K562 (cell line): ENCODE measurements around the gene FZD4. TPM values are rescaled to one million over a fixed set of nuclear protein-coding genes. Genes with fewer than 3 reads are reported as not detected.
"Not testable (repeated sequence)": the region's sequence is repeated elsewhere in the genome, so short reads cannot be mapped to it uniquely, and the experiment has no call there.

ENCODE experiments used
- ATAC-seq: fragments of 200-7000 bp; cut with Tn5 transposase; 3 replicates; pipeline ENCODE4 v1.9.1; 2020; ENCODE audit warnings: moderate library complexity
- BruUV-seq: library from RNA; stranded (reverse); fragments of 400-500 nt; replicated peaks from 2 replicates; lab custom pipeline; 2021; lab: Mats Ljungman, UMichigan
- CTCF ChIA-PET: fragments of 300-600 bp; formaldehyde crosslinking; extraction: SDS; loops from one replicate; lab custom pipeline; 2021; ENCODE audit warnings: low intra/inter-chr PET ratio; lab: Yijun Ruan, JAX
- POLR2A ChIA-PET: fragments of 300-600, 350-650 bp; sonication (Branson Sonifier 250); formaldehyde crosslinking; extraction: SDS; loops from one replicate; lab custom pipeline; 2021; ENCODE audit warnings: antibody characterized with exemption, inconsistent platforms; lab: Yijun Ruan, JAX
- DNase-seq, 4 experiments: peaks; one replicate each; pipeline versions ENCODE4 v3.0.0 to v3.0.0-alpha.2; 2011 to 2018; ENCODE audit warnings: low spot score in 3 of 4, mixed read lengths in 3 of 4; ENCODE audit errors: extremely low read depth in 1 of 4
- FAIRE-seq: peaks from 2 replicates; lab custom pipeline; 2011; peaks lifted over from hg19 to GRCh38; lab: Jason Lieb, UNC
- H2AFZ ChIP-seq: 2 replicates; pipeline ENCODE4 v1.6.0; 2011; ENCODE audit warnings: low read depth, low read length, control low read depth, inconsistent platforms
- H3K27ac ChIP-seq: fragments of 200-600 bp; 3 replicates; pipeline ENCODE4 v1.8.0; 2011; ENCODE audit warnings: low read depth, mild to moderate bottlenecking, control low read depth, inconsistent platforms, low read length, moderate library complexity, mixed read lengths; ENCODE audit errors: extremely low read depth
- H3K27me3 ChIP-seq, 2 experiments: fragments of 300-600 bp in 1 of 2; 2 replicates in 1 of 2; 3 replicates in 1 of 2; pipeline versions ENCODE4 v1.6.0 to v1.8.0; 2011; ENCODE audit warnings: inconsistent platforms in 2 of 2, low read length in 2 of 2, mild to moderate bottlenecking in 1 of 2, mixed read lengths in 1 of 2, moderate library complexity in 1 of 2; ENCODE audit not compliant: control insufficient read depth in 2 of 2, insufficient read depth in 2 of 2
- H3K36me3 ChIP-seq: fragments of 300-600 bp; 3 replicates; pipeline ENCODE4 v1.8.0; 2011; ENCODE audit warnings: mild to moderate bottlenecking, low read length, inconsistent platforms; ENCODE audit not compliant: control insufficient read depth, insufficient read depth
- H3K4me1 ChIP-seq, 2 experiments: fragments of 200-600 bp in 1 of 2; replicated peaks in 1 of 2; 2 replicates in 1 of 2; 3 replicates in 1 of 2; pipeline versions ENCODE4 v1.5.1 to v1.8.0; 2011; ENCODE audit warnings: inconsistent platforms in 2 of 2, low read length in 2 of 2, mild to moderate bottlenecking in 1 of 2, mixed read lengths in 1 of 2, moderate library complexity in 1 of 2; ENCODE audit not compliant: control insufficient read depth in 2 of 2, insufficient read depth in 2 of 2
- H3K4me2 ChIP-seq: 2 replicates; pipeline ENCODE4 v1.6.1; 2011; ENCODE audit warnings: low read length, control low read depth, inconsistent platforms, mixed read lengths; ENCODE audit not compliant: insufficient read depth
- H3K4me3 ChIP-seq: fragments of 200-600 bp; sonication (generic), shearing (Covaris generic); 2 replicates; pipeline ENCODE4 v1.5.1; 2016; ENCODE audit warnings: control low read depth, inconsistent platforms
- H3K79me2 ChIP-seq: fragments of 200-600 bp; 3 replicates; pipeline ENCODE4 v1.8.0; 2011; ENCODE audit warnings: low read length, inconsistent platforms; ENCODE audit not compliant: control insufficient read depth, insufficient read depth
- H3K9ac ChIP-seq, 2 experiments: 2 replicates each; pipeline versions ENCODE4 v1.6.0 to v1.6.1; 2011; ENCODE audit warnings: low read depth in 2 of 2, low read length in 2 of 2, control low read depth in 1 of 2, inconsistent platforms in 1 of 2, mild to moderate bottlenecking in 1 of 2, mixed read lengths in 1 of 2; ENCODE audit not compliant: insufficient read depth in 1 of 2
- H3K9me1 ChIP-seq: one replicate; pipeline ENCODE4 v1.6.0; 2011; ENCODE audit warnings: inconsistent platforms, mild to moderate bottlenecking, low read length, moderate library complexity; ENCODE audit not compliant: control insufficient read depth, insufficient read depth
- H3K9me3 ChIP-seq: replicated peaks from 2 replicates; pipeline ENCODE4 v1.5.1; 2011; ENCODE audit warnings: low read depth, low read length, inconsistent platforms; ENCODE audit not compliant: control insufficient read depth, insufficient read depth
- H4K20me1 ChIP-seq: replicated peaks from 2 replicates; pipeline ENCODE4 v1.6.1; 2011; ENCODE audit warnings: low read length, inconsistent platforms, mixed read lengths; ENCODE audit not compliant: control insufficient read depth, insufficient read depth
- ZNF12 ChIP-seq: sonication (generic); formaldehyde crosslinking; IDR thresholded peaks from 2 replicates; pipeline ENCODE4 v1.4.0; 2020; ENCODE audit warnings: mild to moderate bottlenecking, missing genetic modification reagents
- WGBS: fragments of 100-300 bp; shearing (Covaris generic); methylation state at CpG from one replicate; pipeline ENCODE4 v1.1.6; 2016; ENCODE audit warnings: low coverage, mixed read lengths; ENCODE audit not compliant: insufficient coverage; ENCODE audit errors: missing lambda C conversion rate; 5-methylcytosine and 5-hydroxymethylcytosine counted together
- in situ Hi-C: fragments of 300-500 bp; cut with MboI; formaldehyde crosslinking; loops from 4 replicates; pipeline ENCODE4 v1.15.0; 2018; ENCODE audit warnings: inconsistent platforms, mixed read lengths
- intact Hi-C: fragments of 100-400 bp; cut with micrococcal nuclease; formaldehyde crosslinking; loops from 2 replicates; pipeline ENCODE4 v1.14.2; 2022
- polyA plus RNA-seq, 8 experiments: library from polyadenylated mRNA; depleted of rRNA in 4 of 8; stranded (reverse) in 5 of 8; unstranded in 3 of 8; fragments of >200 nt; fragmentation: Nextera tagmentation in 2 of 8; fragmentation: Illumina TruSeq in 1 of 8; extraction: Ambion mirVana in 2 of 8; extraction: Trizol in 1 of 8; gene quantifications; 2 replicates each; pipeline versions ENCODE4 v1.2.1 to v1.2.3, GENCODE V29; 2011 to 2014; ENCODE audit warnings: inconsistent platforms in 1 of 8, missing spikeins in 1 of 8
- total RNA-seq, 7 experiments: library from RNA; depleted of rRNA in 6 of 7; stranded (reverse); fragments of >200 nt in 6 of 7; fragmentation: Illumina TruSeq in 2 of 7; extraction: Trizol in 2 of 7; gene quantifications; 2 replicates each; pipeline versions ENCODE4 v1.2.1 to v1.2.3, GENCODE V29; 2011 to 2021; ENCODE audit warnings: low replicate concordance in 1 of 7
- TF ChIP-seq, protein P1 (sequence below): fragments of 250-450 bp; sonication (Bioruptor Pico); IDR thresholded peaks from 2 replicates; pipeline ENCODE4 v1.4.0; 2020

The FZD4 gene
- total and polyA plus RNA-seq, 9 of the 15 experiments (the other 6 are each of a cell fraction or from before 2014, with no cell fraction given), result 1.2 to 7.9 (median 5.8) TPM

GRCh38 chr11:86947541-86947940 lies 7.7 kb downstream of the FZD4 start (continued):
- TF ChIP-seq, protein P1, sequence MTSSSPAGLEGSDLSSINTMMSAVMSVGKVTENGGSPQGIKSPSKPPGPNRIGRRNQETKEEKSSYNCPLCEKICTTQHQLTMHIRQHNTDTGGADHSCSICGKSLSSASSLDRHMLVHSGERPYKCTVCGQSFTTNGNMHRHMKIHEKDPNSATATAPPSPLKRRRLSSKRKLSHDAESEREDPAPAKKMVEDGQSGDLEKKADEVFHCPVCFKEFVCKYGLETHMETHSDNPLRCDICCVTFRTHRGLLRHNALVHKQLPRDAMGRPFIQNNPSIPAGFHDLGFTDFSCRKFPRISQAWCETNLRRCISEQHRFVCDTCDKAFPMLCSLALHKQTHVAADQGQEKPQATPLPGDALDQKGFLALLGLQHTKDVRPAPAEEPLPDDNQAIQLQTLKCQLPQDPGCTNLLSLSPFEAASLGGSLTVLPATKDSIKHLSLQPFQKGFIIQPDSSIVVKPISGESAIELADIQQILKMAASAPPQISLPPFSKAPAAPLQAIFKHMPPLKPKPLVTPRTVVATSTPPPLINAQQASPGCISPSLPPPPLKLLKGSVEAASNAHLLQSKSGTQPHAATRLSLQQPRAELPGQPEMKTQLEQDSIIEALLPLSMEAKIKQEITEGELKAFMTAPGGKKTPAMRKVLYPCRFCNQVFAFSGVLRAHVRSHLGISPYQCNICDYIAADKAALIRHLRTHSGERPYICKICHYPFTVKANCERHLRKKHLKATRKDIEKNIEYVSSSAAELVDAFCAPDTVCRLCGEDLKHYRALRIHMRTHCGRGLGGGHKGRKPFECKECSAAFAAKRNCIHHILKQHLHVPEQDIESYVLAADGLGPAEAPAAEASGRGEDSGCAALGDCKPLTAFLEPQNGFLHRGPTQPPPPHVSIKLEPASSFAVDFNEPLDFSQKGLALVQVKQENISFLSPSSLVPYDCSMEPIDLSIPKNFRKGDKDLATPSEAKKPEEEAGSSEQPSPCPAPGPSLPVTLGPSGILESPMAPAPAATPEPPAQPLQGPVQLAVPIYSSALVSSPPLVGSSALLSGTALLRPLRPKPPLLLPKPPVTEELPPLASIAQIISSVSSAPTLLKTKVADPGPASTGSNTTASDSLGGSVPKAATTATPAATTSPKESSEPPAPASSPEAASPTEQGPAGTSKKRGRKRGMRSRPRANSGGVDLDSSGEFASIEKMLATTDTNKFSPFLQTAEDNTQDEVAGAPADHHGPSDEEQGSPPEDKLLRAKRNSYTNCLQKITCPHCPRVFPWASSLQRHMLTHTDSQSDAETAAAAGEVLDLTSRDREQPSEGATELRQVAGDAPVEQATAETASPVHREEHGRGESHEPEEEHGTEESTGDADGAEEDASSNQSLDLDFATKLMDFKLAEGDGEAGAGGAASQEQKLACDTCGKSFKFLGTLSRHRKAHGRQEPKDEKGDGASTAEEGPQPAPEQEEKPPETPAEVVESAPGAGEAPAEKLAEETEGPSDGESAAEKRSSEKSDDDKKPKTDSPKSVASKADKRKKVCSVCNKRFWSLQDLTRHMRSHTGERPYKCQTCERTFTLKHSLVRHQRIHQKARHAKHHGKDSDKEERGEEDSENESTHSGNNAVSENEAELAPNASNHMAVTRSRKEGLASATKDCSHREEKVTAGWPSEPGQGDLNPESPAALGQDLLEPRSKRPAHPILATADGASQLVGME (CRISPR knock-in tag), result no peak

DNA sequence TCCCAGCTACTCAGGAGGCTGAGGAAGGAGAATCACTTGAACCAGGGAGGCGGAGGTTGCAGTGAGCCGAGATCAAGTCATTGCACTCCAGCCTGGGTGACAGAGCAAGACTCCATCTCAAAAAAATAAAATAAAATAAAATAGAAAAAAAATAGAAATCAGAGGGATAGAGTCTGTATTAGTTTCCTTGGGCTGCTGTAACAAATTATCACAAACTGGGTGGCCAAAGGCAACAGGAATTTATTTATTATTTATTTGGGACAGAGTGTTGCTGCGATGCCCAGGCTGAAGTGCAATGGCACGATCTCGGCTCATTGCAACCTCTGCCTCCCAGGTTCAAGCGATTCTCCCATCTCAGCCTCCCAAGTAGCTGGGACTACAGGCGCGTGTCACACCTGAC lies 11.7 kb downstream of the FZD4 start:
- peak; percentile 78 for TF ChIP-seq ZNF12
- Histone ChIP-seq H3K36me3 (peaks cover 11% of the 10 kb centered on the region; the same call in 1 of the 3 replicates), H3K4me1 (peaks cover 8 to 25% of the 10 kb centered on the region in 2 experiments; a peak in 4 of 5 replicates)
- H2AFZ ChIP-seq, H3K27ac ChIP-seq, H3K9me3 ChIP-seq, CTCF ChIA-PET, intact Hi-C loops, H3K27me3 ChIP-seq, H4K20me1 ChIP-seq, H3K4me2 ChIP-seq, BruUV-seq, H3K79me2 ChIP-seq, H3K4me3 ChIP-seq, FAIRE-seq, ATAC-seq, H3K9ac ChIP-seq, DNase-seq, H3K9me1 ChIP-seq: not testable (repeated sequence)
- POLR2A ChIA-PET, result interaction anchor here (3.3 kb wide), 1 partner anchor 12 kb away, joined by 18 read pairs; the partner anchor contains the start of gene FZD4
- in situ Hi-C loops, result loop anchor here (5.0 kb wide), 1 partner anchor 359 kb away; no protein-coding TSS in a partner anchor
- 98% methylated on average over 8 of the region's 8 CpGs for WGBS
